ENCODE data around the gene TEX264.
A peak's percentile ranks its signal among the peaks of the same experiment; 100 is the strongest.
"Not testable (repeated sequence)": the region's sequence is repeated elsewhere in the genome, so short reads cannot be mapped to it uniquely, and the experiment has no call there.

TEX264 gene

GRCh38 chr3:51670823-51671733 is at the start of gene TEX264:
TEX264 (plus strand) TSS chr3:51671252; CDS start chr3:51674305, 3,053 bp downstream.
- no peak for DNase-seq

- no peak for DNase-seq
These were observed 48.6 kb upstream of the TEX264 start for GRCh38 chr3:51622413-51622812.

- DNase-seq: no peak
These were observed 48.2 kb upstream of the TEX264 start for GRCh38 chr3:51622868-51623267.

- no peak for DNase-seq
These were observed 40.5 kb upstream of the TEX264 start for GRCh38 chr3:51630513-51630912.

- DNase-seq: no peak
These were observed 33.7 kb upstream of the TEX264 start for GRCh38 chr3:51637144-51637940.

- no peak for DNase-seq
These were observed 33.0 kb upstream of the TEX264 start for GRCh38 chr3:51637941-51638471.

- DNase-seq: no peak
These were observed 28.6 kb upstream of the TEX264 start for GRCh38 chr3:51642462-51642861.

- no peak for DNase-seq
These were observed 25.0 kb upstream of the TEX264 start for GRCh38 chr3:51646091-51646490.

- DNase-seq: not testable (repeated sequence)
These were observed 18.9 kb upstream of the TEX264 start for GRCh38 chr3:51652103-51652502.

GRCh38 chr3:51653409-51653808 is 17.6 kb upstream of the TEX264 start:
- DNase-seq: not testable (repeated sequence)

GRCh38 chr3:51657234-51657633 is 13.8 kb upstream of the TEX264 start:
- no peak for DNase-seq

GRCh38 chr3:51659942-51660341 is 11.1 kb upstream of the TEX264 start:
- no peak for DNase-seq

- no peak for DNase-seq
These were observed 8.6 kb upstream of the TEX264 start for GRCh38 chr3:51662456-51662855.

- no peak for DNase-seq
These were observed 2.3 kb upstream of the TEX264 start for GRCh38 chr3:51668756-51669155.

- DNase-seq: peak; percentile 15
These were observed 1.6 kb upstream of the TEX264 start for GRCh38 chr3:51669241-51670052.

GRCh38 chr3:51670053-51670822 is 814 bp upstream of the TEX264 start:
- DNase-seq: no peak

- no peak for DNase-seq
These were observed 853 bp downstream of the TEX264 start for GRCh38 chr3:51671734-51672475.

GRCh38 chr3:51673181-51673801 is 2.2 kb downstream of the TEX264 start:
- no peak for DNase-seq

- no peak for DNase-seq
These were observed 3.0 kb downstream of the TEX264 start for GRCh38 chr3:51673802-51674654.

GRCh38 chr3:51675201-51675611 is 4.2 kb downstream of the TEX264 start:
- peak; percentile 15 for DNase-seq
